H9 (cell line): ENCODE data around the gene AHNAK2. TPM values are rescaled to one million over a fixed set of nuclear protein-coding genes. Genes with fewer than 3 reads are reported as not detected.
A peak's percentile ranks its signal among the peaks of the same experiment; 100 is the strongest.

Experiments used
- DNase-seq: peaks from one replicate; pipeline ENCODE4 v3.0.0-alpha.2; 2017
- H2AFZ ChIP-seq: one replicate; pipeline ENCODE4 v1.6.1; 2013; ENCODE audit warnings: mild to moderate bottlenecking, low read length, control low read depth, moderate library complexity
- H2AK5ac ChIP-seq: 2 replicates; pipeline ENCODE4 v1.6.1; 2013; ENCODE audit warnings: low read length, control low read depth, mixed read lengths; ENCODE audit not compliant: insufficient read length
- H2BK120ac ChIP-seq: one replicate; pipeline ENCODE4 v1.6.1; 2013; ENCODE audit warnings: low read depth, mild to moderate bottlenecking, low read length, control low read depth, inconsistent platforms; ENCODE audit not compliant: poor library complexity, severe bottlenecking
- H2BK12ac ChIP-seq: 2 replicates; pipeline ENCODE4 v1.6.1; 2013; ENCODE audit warnings: low read length, control low read depth, mixed read lengths, low read depth; ENCODE audit not compliant: insufficient read length
- H2BK15ac ChIP-seq: 2 replicates; pipeline ENCODE4 v1.6.1; 2013; ENCODE audit warnings: low read depth, low read length, control low read depth
- H2BK20ac ChIP-seq: one replicate; pipeline ENCODE4 v1.6.1; 2013; ENCODE audit warnings: low read depth, mild to moderate bottlenecking, low read length, control low read depth, inconsistent platforms; ENCODE audit not compliant: poor library complexity, severe bottlenecking
- H2BK5ac ChIP-seq: 2 replicates; pipeline ENCODE4 v1.6.1; 2013; ENCODE audit warnings: low read length, control low read depth, mixed read lengths; ENCODE audit not compliant: insufficient read length
- H3K14ac ChIP-seq: 2 replicates; pipeline ENCODE4 v1.6.1; 2013; ENCODE audit warnings: low read length, control low read depth; ENCODE audit not compliant: insufficient read depth
- H3K18ac ChIP-seq: 2 replicates; pipeline ENCODE4 v1.6.1; 2013; ENCODE audit warnings: low read depth, mild to moderate bottlenecking, mixed read lengths, low read length, control low read depth; ENCODE audit not compliant: insufficient read length
- H3K23ac ChIP-seq: 2 replicates; pipeline ENCODE4 v1.6.1; 2013; ENCODE audit warnings: low read length, control low read depth, mixed read lengths, low read depth; ENCODE audit not compliant: insufficient read length
- H3K23me2 ChIP-seq: 2 replicates; pipeline ENCODE4 v1.6.1; 2013; ENCODE audit warnings: low read depth, mild to moderate bottlenecking, mixed read lengths, low read length, control low read depth; ENCODE audit not compliant: insufficient read length, poor library complexity, severe bottlenecking
- H3K27ac ChIP-seq: 2 replicates; pipeline ENCODE4 v1.5.1; 2013; ENCODE audit warnings: low read length, control low read depth, mixed read lengths, low read depth; ENCODE audit not compliant: insufficient read length
- H3K27me3 ChIP-seq: 2 replicates; pipeline ENCODE4 v1.6.1; 2013; ENCODE audit warnings: low read length, control low read depth, inconsistent platforms; ENCODE audit not compliant: insufficient read depth
- H3K4ac ChIP-seq: 2 replicates; pipeline ENCODE4 v1.6.1; 2013; ENCODE audit warnings: low read depth, mild to moderate bottlenecking, control low read depth, inconsistent platforms, low read length, moderate library complexity
- H3K4me1 ChIP-seq: 2 replicates; pipeline ENCODE4 v1.6.1; 2013; ENCODE audit warnings: low read length, control low read depth, inconsistent platforms; ENCODE audit not compliant: insufficient read depth
- H3K4me2 ChIP-seq: 2 replicates; pipeline ENCODE4 v1.6.1; 2013; ENCODE audit warnings: low read length, control low read depth, mixed read lengths; ENCODE audit not compliant: insufficient read length, insufficient read depth
- H3K56ac ChIP-seq: 2 replicates; pipeline ENCODE4 v1.6.1; 2013; ENCODE audit warnings: low read depth, mild to moderate bottlenecking, mixed read lengths, low read length, control low read depth; ENCODE audit not compliant: insufficient read length
- H3K79me1 ChIP-seq: 2 replicates; pipeline ENCODE4 v1.6.1; 2013; ENCODE audit warnings: low read depth, mild to moderate bottlenecking, moderate library complexity, low read length, control low read depth, inconsistent platforms; ENCODE audit not compliant: insufficient read depth, poor library complexity, severe bottlenecking
- H3K79me2 ChIP-seq: 2 replicates; pipeline ENCODE4 v1.6.1; 2013; ENCODE audit warnings: low read length, control low read depth, inconsistent platforms; ENCODE audit not compliant: insufficient read depth
- H3K9ac ChIP-seq: 2 replicates; pipeline ENCODE4 v1.6.1; 2013; ENCODE audit warnings: low read length, control low read depth, mixed read lengths; ENCODE audit not compliant: insufficient read length; ENCODE audit errors: extremely low read depth
- H3K9me3 ChIP-seq: one replicate; pipeline ENCODE4 v1.6.1; 2013; ENCODE audit warnings: low read depth, low read length, inconsistent platforms; ENCODE audit not compliant: control insufficient read depth
- H3T11ph ChIP-seq: one replicate; pipeline ENCODE4 v1.6.1; 2013; ENCODE audit warnings: mild to moderate bottlenecking, low read length, control low read depth, inconsistent platforms
- H4K20me1 ChIP-seq: one replicate; pipeline ENCODE4 v1.6.1; 2013; ENCODE audit not compliant: control insufficient read depth, insufficient read length, insufficient read depth
- H4K5ac ChIP-seq: 2 replicates; pipeline ENCODE4 v1.6.1; 2013; ENCODE audit warnings: low read depth, mild to moderate bottlenecking, mixed read lengths, low read length, control low read depth; ENCODE audit not compliant: insufficient read length
- H4K8ac ChIP-seq: replicated peaks from 2 replicates; pipeline ENCODE4 v1.6.1; 2013; ENCODE audit warnings: low read length, control low read depth, mixed read lengths, low read depth; ENCODE audit not compliant: insufficient read length
- H4K91ac ChIP-seq: 2 replicates; pipeline ENCODE4 v1.6.1; 2013; ENCODE audit warnings: low read depth, mild to moderate bottlenecking, moderate library complexity, mixed read lengths, low read length, control low read depth; ENCODE audit not compliant: insufficient read length
- H3K27ac Mint-ChIP-seq, 3 experiments: 2 replicates in 2 of 3; 3 replicates in 1 of 3; pipeline ENCODE4 v1.8.0; 2020 to 2021; ENCODE audit warnings: mixed read lengths in 3 of 3, mild to moderate bottlenecking in 1 of 3, moderate library complexity in 1 of 3
- H3K27me3 Mint-ChIP-seq: 2 replicates; pipeline ENCODE4 v1.8.0; 2021; ENCODE audit warnings: low read depth, mild to moderate bottlenecking, moderate library complexity, mixed read lengths
- H3K36me3 Mint-ChIP-seq, 3 experiments: 2 replicates in 2 of 3; 3 replicates in 1 of 3; pipeline ENCODE4 v1.8.0; 2020 to 2021; ENCODE audit warnings: low read depth in 3 of 3, mixed read lengths in 3 of 3; ENCODE audit not compliant: insufficient read depth in 1 of 3
- H3K4me1 Mint-ChIP-seq, 2 experiments: 2 replicates each; pipeline ENCODE4 v1.8.0; 2020; ENCODE audit warnings: mixed read lengths in 2 of 2
- H3K4me3 Mint-ChIP-seq, 2 experiments: 2 replicates in 1 of 2; 3 replicates in 1 of 2; pipeline ENCODE4 v1.8.0; 2020 to 2021; ENCODE audit warnings: mild to moderate bottlenecking in 2 of 2, mixed read lengths in 2 of 2, moderate library complexity in 1 of 2
- H3K9me3 Mint-ChIP-seq, 2 experiments: 2 replicates in 1 of 2; 3 replicates in 1 of 2; pipeline ENCODE4 v1.8.0; 2020; ENCODE audit warnings: mild to moderate bottlenecking in 2 of 2, mixed read lengths in 2 of 2, moderate library complexity in 1 of 2
- WGBS: extraction: QIAGEN DNeasy Blood & Tissue Kit; methylation state at CpG from one replicate; pipeline ENCODE4 v1.1.7; 2013; ENCODE audit warnings: missing lambda C conversion rate, low lambda C conversion rate, mixed read lengths; ENCODE audit not compliant: insufficient read length; ENCODE audit errors: extremely low coverage; 5-methylcytosine and 5-hydroxymethylcytosine counted together
- total RNA-seq: library from RNA; stranded (reverse); gene quantifications from 2 replicates; pipeline ENCODE4 v1.2.1, GENCODE V29; 2021
- TF ChIP-seq, protein P1 (sequence below): fragments of 200-600 bp; sonication (generic); conservative IDR thresholded peaks from 3 replicates; pipeline ENCODE4 v1.8.0; 2021; ENCODE audit warnings: antibody characterized with exemption, mild to moderate bottlenecking

Gene AHNAK2
- total RNA-seq, 1 experiment from 2014 or later: 2.8 TPM

DNA sequence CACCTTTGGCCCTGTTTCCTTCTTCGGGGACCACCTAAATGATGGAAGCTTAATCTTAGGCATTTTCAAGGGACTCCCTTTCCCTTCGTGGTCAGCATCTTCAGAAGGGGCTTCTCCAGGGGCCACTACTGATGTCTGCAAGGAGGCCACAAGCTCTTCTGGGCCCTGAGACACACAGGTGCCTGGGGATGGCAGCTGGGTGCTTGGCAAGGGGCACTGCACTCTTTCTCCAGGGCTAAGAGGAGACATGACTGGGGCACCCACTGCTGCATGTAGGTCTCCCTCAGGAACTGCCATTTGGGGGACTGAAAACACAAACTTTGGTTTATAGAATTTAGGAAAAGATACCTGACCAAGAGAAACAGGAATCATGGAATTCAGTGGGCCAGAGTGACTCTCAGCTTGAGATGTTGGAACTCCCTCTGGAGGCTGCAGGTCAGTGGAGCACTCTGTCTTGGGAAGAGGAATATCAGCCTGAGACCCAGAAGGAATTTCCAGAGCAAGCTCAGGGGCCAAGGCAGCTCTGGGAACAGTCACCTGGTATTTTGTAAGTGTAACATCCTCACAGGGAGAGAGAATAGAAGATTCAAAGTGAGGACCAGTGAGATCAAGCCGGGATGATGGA, 37.5 kb downstream of the AHNAK2 start:
- Histone ChIP-seq H3K4ac (no peak overlapping the region), H2BK15ac (no peak overlapping the region), H3K27me3 (no peaks in the 10 kb centered on the region; the same call in 1 of the 2 replicates), H3K4me2 (no peak overlapping the region), H3K23me2 (no peaks in the 10 kb centered on the region), H2BK120ac (no peak overlapping the region), H2BK20ac (no peak overlapping the region), H2BK12ac (no peak overlapping the region), H3K9me3 (no peaks in the 10 kb centered on the region), H3K56ac (no peak overlapping the region), H3K18ac (no peak overlapping the region), H4K91ac (no peak overlapping the region), H3K27ac (no peak overlapping the region), H3K23ac (no peak overlapping the region), H3T11ph (no peak overlapping the region), H3K79me1 (no peaks in the 10 kb centered on the region), H2BK5ac (no peak overlapping the region), H3K9ac (no peak overlapping the region), H3K14ac (no peak overlapping the region; the same call in 1 of the 2 replicates), H4K8ac (no peak overlapping the region), H2AFZ (no peak overlapping the region), H4K20me1 (no peaks in the 10 kb centered on the region), H2AK5ac (no peak overlapping the region), H3K79me2 (no peaks in the 10 kb centered on the region), H3K4me1 (no peaks in the 10 kb centered on the region), H4K5ac (no peak overlapping the region)
- no CpG with 5 or more reads among the region's 3 CpGs for WGBS
- Mint-ChIP-seq H3K9me3 (peaks cover 0 to 9% of the 10 kb centered on the region in 2 experiments; a peak in 2 of 5 replicates), H3K27me3 (peaks cover 56% of the 10 kb centered on the region), H3K27ac (no peak overlapping the region), H3K36me3 (no peaks in the 10 kb centered on the region), H3K4me1 (no peaks in the 10 kb centered on the region), H3K4me3 (no peak overlapping the region)
- TF ChIP-seq, protein P1, sequence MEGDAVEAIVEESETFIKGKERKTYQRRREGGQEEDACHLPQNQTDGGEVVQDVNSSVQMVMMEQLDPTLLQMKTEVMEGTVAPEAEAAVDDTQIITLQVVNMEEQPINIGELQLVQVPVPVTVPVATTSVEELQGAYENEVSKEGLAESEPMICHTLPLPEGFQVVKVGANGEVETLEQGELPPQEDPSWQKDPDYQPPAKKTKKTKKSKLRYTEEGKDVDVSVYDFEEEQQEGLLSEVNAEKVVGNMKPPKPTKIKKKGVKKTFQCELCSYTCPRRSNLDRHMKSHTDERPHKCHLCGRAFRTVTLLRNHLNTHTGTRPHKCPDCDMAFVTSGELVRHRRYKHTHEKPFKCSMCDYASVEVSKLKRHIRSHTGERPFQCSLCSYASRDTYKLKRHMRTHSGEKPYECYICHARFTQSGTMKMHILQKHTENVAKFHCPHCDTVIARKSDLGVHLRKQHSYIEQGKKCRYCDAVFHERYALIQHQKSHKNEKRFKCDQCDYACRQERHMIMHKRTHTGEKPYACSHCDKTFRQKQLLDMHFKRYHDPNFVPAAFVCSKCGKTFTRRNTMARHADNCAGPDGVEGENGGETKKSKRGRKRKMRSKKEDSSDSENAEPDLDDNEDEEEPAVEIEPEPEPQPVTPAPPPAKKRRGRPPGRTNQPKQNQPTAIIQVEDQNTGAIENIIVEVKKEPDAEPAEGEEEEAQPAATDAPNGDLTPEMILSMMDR: peak; percentile 48; the same call in 2 of the 3 replicates
- no peak for DNase-seq
